ENCODE data around the gene CMTM8.

The CMTM8 gene

GRCh38 chr3:32325201-32325600 is 86.7 kb downstream of the CMTM8 start:
- no peak overlapping the region for H3K27ac ChIP-seq

GRCh38 chr3:32325927-32326326 is 87.4 kb downstream of the CMTM8 start:
- no peak overlapping the region for H3K27ac ChIP-seq
- TF ChIP-seq CTCF (conservative IDR thresholded peaks at IDR 0.05): no peak

More at GRCh38 chr3:32325201-32325600, 86.7 kb downstream of the CMTM8 start:
- no peak for TF ChIP-seq CTCF (conservative IDR thresholded peaks at IDR 0.05)

- H3K27ac ChIP-seq: no peak overlapping the region
- no peak for TF ChIP-seq CTCF (conservative IDR thresholded peaks at IDR 0.05)
Observed at GRCh38 chr3:32326795-32327194, 88.3 kb downstream of the CMTM8 start.

DNA sequence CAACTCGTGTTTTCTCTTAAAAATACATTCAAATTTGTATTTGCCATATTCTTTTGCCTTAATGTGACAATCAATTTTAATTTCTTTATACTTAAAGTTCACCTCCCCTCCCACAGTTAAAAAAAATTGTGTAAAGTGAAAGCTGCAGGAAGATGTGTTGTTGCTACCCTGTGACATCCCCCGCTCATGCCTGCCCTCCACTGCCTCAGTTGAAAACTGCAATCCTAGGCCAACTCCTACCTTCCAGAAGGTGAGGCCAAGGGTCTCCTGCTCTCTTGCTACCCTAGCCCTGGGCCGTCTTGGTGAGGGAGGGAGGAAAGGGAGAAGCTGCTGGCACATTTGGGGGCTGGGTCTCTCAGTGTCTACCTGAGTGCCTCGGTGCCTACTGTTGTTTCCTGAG is 96.2 kb downstream of the CMTM8 start:
- H3K27ac ChIP-seq: no peak overlapping the region

DNA sequence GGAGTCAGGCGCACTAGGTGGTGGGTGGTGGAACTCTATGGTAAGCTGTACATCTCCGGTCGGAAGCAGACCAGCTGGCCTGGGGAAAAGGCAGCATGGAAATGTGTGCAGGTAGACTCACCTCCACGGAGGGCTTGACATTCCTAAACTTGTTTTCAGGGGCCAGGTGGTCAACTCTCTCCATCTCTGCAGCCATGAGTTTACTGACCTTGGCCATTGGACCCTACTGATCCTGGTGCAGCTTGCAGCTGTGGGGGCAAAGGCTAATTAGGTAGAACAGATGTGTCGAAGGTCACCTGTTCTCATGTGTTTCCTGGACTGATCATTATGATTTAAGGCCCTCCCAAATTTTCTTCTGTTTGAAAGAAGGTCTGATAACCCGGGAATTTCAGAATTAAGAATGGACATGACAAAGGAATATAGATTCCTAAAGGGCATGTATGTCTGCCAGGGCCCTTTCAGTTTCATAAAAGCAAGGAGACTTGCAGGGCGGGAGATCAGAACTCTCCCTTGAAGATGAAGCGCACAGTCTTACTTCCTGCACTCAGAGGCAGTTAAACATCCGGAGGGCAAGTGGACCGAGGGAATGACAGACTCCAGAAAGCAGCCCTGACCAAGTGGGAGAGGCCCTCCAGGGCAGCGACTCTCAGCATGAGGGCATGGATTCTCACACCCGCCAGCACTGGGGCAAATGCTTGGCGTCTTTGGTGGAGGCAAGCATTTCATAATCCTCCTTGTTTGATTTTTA is 97.1 kb downstream of the CMTM8 start:
- H3K27ac ChIP-seq: no peak overlapping the region
- TF ChIP-seq CTCF (conservative IDR thresholded peaks at IDR 0.05): no peak

More for the DNA sequence above, 96.2 kb downstream of the CMTM8 start:
- peak; percentile 46 for TF ChIP-seq CTCF (conservative IDR thresholded peaks at IDR 0.05)

GRCh38 chr3:32336113-32336498 is 97.6 kb downstream of the CMTM8 start:
- no peak for TF ChIP-seq CTCF (conservative IDR thresholded peaks at IDR 0.05)
- H3K27ac ChIP-seq: no peak overlapping the region

DNA sequence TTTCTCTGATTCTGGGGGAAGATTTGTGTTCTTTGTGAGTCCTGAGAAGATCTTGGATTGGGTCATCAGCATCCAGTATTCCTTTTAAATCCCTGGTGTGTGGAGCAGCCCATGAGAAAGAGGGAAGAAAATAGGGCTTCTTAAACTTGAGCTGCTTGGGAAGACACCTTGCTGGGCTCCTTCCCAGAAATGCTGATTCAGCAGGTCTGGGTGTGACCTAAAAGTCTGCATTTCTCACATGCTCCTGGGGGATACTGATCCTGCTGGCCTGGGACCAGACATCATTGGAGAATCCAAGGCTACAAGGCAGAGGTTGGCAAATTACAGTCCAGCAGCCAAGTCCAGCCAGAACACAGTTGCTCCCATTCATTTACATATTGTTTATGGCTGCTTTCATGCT is 99.0 kb downstream of the CMTM8 start:
- TF ChIP-seq CTCF (conservative IDR thresholded peaks at IDR 0.05): no peak
- H3K27ac ChIP-seq: no peak overlapping the region

All from VCaP (cell line).